Measurements from ENCODE around the gene PPP1R3E. TPM values are rescaled to one million over a fixed set of nuclear protein-coding genes. Genes with fewer than 3 reads are reported as not detected.
"Not testable (repeated sequence)": the region's sequence is repeated elsewhere in the genome, so short reads cannot be mapped to it uniquely, and the experiment has no call there.

Gene PPP1R3E
- total RNA-seq, 4 donors from 2014 or later: 5.9 to 12.9 (median 6.9) TPM

- DNase-seq (ENCODE audit: low spot score) (no peak), ATAC-seq (ENCODE audit: low FRiP score) (no peak)
- TF ChIP-seq CTCF (IDR thresholded peaks at IDR 0.05): no peak
Observed at GRCh38 chr14:23326491-23327332, 24.1 kb upstream of the PPP1R3E start.

- not testable (repeated sequence) for ATAC-seq (ENCODE audit: low FRiP score); DNase-seq (ENCODE audit: low spot score)
Observed at GRCh38 chr14:23325746-23326145, 23.1 kb upstream of the PPP1R3E start.

GRCh38 chr14:23324993-23325392 is 22.3 kb upstream of the PPP1R3E start:
- no peak for TF ChIP-seq CTCF (IDR thresholded peaks at IDR 0.05)

GRCh38 chr14:23324455-23324846 is 21.8 kb upstream of the PPP1R3E start:
- no peak for TF ChIP-seq CTCF (IDR thresholded peaks at IDR 0.05)
- no peak for DNase-seq (ENCODE audit: low spot score)
- ATAC-seq (ENCODE audit: low FRiP score): no peak

More at GRCh38 chr14:23324993-23325392, 22.3 kb upstream of the PPP1R3E start:
- DNase-seq (ENCODE audit: low spot score) (no peak), ATAC-seq (ENCODE audit: low FRiP score) (no peak)

- no peak for TF ChIP-seq CTCF (IDR thresholded peaks at IDR 0.05)
- ATAC-seq (ENCODE audit: low FRiP score): no peak
- no peak for DNase-seq (ENCODE audit: low spot score)
Observed at GRCh38 chr14:23323838-23324454, 21.3 kb upstream of the PPP1R3E start.

- no peak for ATAC-seq (ENCODE audit: low FRiP score)
- no peak for TF ChIP-seq CTCF (IDR thresholded peaks at IDR 0.05)
- no peak for DNase-seq (ENCODE audit: low spot score)
Observed at GRCh38 chr14:23322568-23323517, 20.2 kb upstream of the PPP1R3E start.

Measured in omental fat pad (tissue), 4 donors.